Smooth muscle cell of trachea (primary cell): ENCODE results near the gene COASY. TPM values are rescaled to one million over a fixed set of nuclear protein-coding genes. Genes with fewer than 3 reads are reported as not detected.

Source experiments
- total RNA-seq: library from RNA; depleted of rRNA; stranded (reverse); fragments of >200 nt; gene quantifications from 2 replicates; pipeline ENCODE4 v1.2.1, GENCODE V29; 2014

The COASY gene
- total RNA-seq, result 18.5 and 25.1 TPM in 2 replicates

GRCh38 chr17:42561897-42562387 lies at the start of gene COASY:
Gene COASY (plus strand): TSS chr17:42562148. CDS start chr17:42562623, 475 bp downstream.

GRCh38 chr17:42536048-42536371 lies 25.9 kb upstream of the COASY start, which contains the start of gene NAGLU:
Gene NAGLU (plus strand): TSS chr17:42536241. CDS start chr17:42536273, 32 bp downstream.

GRCh38 chr17:42552736-42553135 lies 9.2 kb upstream of the COASY start, which contains the start of gene HSD17B1:
Gene HSD17B1 (plus strand): TSS chr17:42552923. CDS start chr17:42552934, 11 bp downstream.

DNA sequence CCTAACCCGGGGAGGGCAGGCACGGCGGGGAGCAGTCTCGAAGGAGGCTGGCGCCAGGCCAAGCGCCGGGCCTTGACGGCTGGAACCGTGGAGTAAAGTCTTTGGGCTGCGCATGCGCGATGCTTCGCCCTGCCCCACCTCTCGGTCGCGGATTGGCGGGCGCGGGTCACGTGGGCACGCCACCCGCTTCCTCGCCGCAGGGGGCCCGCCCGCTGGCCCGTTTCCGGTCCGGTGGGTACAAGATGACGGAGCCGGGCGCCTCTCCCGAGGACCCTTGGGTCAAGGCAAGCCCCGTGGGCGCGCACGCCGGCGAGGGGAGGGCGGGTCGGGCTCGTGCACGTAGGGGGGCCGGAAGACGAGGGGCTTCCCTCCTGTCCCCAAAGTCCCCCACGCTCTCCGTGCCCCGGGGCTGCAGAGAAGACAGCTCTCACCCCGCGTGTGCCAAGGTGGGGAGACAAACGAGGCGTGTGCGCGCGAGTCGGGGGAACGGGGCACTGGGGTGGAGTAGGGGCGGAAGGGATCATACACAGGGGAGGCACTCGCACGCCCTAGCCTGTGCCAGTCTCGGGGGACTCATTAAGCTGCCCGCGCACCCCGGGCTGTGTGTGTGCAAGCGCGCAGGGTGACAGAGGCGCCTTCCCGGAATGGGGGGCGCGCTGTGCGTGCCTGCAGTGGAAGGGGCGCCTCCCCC lies 5.1 kb downstream of the COASY start, which contains the start of gene MLX:
TSS of gene MLX (plus strand) at position 218 of the 691 bp plus-strand sequence. CDS start at position 243, 25 bp downstream.

DNA sequence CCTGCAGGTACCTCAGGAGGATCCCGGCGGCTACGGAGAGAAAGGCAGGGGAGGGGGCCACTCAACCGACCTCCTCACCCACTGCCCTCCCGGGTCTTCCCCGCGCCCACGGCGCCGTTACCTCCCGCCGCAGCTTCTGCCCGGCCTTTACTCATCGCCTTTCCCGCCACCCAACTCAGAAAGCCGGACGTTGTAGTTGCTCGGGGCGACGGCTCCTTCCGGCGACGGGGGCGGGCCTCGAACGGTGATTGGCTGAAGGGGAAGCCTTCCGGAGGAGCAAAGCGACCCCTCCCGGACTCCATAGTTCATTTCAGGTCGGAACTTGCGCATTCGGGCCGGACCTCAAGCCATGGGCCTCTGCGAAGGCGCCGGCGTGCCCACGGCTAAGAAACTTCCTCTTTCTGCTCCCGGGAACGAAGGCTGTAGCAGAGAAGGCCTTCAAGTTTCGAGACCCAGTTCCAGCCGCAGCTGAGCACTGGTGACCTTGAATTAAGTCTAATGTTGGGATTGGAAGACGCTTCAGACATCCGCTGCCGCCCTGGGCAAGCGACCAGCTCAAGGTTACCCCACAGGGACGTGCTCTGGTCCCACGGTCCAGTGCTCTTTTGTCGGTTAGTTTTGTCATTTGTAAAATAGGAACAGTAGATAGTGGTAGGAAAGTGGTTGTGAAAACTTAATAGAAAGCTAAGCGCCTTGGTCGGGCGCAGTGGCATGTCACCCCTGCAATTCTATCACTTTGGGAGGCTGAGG lies 15.8 kb downstream of the COASY start, which contains the start of gene PSMC3IP:
TSS of gene PSMC3IP (minus strand) at position 198 of the 750 bp plus-strand sequence. CDS start at position 155, 43 bp downstream.

GRCh38 chr17:42609182-42609813 lies 47.4 kb downstream of the COASY start, which contains the start of the genes RETREG3 and TUBG1:
Gene RETREG3 (minus strand): TSS chr17:42609374. CDS start chr17:42609324, 50 bp downstream.
Gene TUBG1 (plus strand): TSS chr17:42609683. CDS start chr17:42609738, 55 bp downstream.

Other genes with a start within 250 kb of the COASY start
- gene STAT3, start 173.7 kb upstream of the COASY start, total RNA-seq, result 87.0 and 146 TPM in 2 replicates
- 586 and 703 TPM in 2 replicates for gene CAVIN1, start 138.9 kb upstream of the COASY start, total RNA-seq
- 55.3 and 73.6 TPM in 2 replicates for gene ATP6V0A1, start 103.3 kb upstream of the COASY start, total RNA-seq
- 60.9 and 61.7 TPM in 2 replicates for gene NAGLU, start 25.9 kb upstream of the COASY start, total RNA-seq
- 1.5 and 1.8 TPM in 2 replicates for gene HSD17B1, start 9.2 kb upstream of the COASY start, total RNA-seq
- 32.9 and 36.7 TPM in 2 replicates for gene MLX, start 5.0 kb downstream of the COASY start, total RNA-seq
- gene PSMC3IP, start 15.6 kb downstream of the COASY start, total RNA-seq, result 3.1 and 5.5 TPM in 2 replicates
- 50.0 and 76.7 TPM in 2 replicates for gene RETREG3, start 47.2 kb downstream of the COASY start, total RNA-seq
- gene TUBG1, start 47.5 kb downstream of the COASY start, total RNA-seq, result 28.5 and 31.8 TPM in 2 replicates
- gene TUBG2, start 97.1 kb downstream of the COASY start, total RNA-seq, result 12.2 and 12.7 TPM in 2 replicates
- 22.3 and 28.7 TPM in 2 replicates for gene PLEKHH3, start 114.8 kb downstream of the COASY start, total RNA-seq
- gene CCR10, start 119.7 kb downstream of the COASY start, total RNA-seq, result 6.3 and 6.4 TPM in 2 replicates
- gene CNTNAP1, start 120.4 kb downstream of the COASY start, total RNA-seq, result 43.6 and 45.0 TPM in 2 replicates
- 25.6 and 28.1 TPM in 2 replicates for gene EZH1, start 182.9 kb downstream of the COASY start, total RNA-seq
- gene RAMP2, start 199.1 kb downstream of the COASY start, total RNA-seq, result not detected in 2 replicates
- gene VPS25, start 211.3 kb downstream of the COASY start, total RNA-seq, result 53.6 and 67.3 TPM in 2 replicates
- gene WNK4, start 218.5 kb downstream of the COASY start, total RNA-seq, result 0.29 and 0.33 TPM in 2 replicates
- 70.1 and 80.4 TPM in 2 replicates for gene COA3, start 236.6 kb downstream of the COASY start, total RNA-seq
- gene CNTD1, start 236.7 kb downstream of the COASY start, total RNA-seq, result 0.66 TPM in 1 of 2 replicates, not detected in the other